ENCODE data around the gene RFTN1.
A peak's percentile ranks its signal among the peaks of the same experiment; 100 is the strongest.

Gene RFTN1

DNA sequence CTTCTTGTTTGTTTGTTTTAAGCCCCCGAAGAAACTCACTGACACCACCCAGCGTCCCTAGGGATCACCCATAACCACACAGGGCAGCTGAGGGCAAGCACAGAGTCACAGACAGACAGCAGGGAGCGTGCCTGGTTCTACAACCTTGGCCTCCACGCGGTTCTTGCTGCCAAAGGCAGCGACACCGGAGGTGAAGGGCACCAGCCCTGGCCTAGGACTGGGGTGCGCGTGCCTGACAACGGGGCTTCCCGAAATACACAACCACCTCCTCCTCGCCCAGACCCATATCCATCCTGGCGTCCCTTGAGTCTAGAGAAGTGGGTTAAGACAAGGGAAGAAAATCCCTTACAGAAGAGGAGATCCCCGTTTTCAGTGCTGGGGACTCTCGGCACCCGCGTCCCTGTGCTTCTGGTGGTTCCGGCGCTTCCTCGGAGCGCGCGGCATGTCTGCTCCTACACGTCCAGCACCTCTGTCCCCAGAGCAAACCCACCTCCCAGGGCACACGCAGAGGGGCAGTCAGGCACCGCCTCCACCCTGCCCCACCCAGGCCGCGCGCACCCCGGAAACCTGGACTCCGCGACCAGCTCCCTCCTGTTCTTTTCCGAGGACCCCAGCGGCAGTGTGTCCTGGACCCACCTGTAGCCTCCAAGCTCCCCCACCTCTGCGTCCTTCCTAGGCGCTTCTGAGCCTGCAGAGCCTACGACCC, 911 bp downstream of the RFTN1 start:
- intact Hi-C loops (cut with DNase I; ENCODE audit: low total_unique reads) = loop anchor here (10.0 kb wide), 1 partner anchor 108 kb away; no protein-coding TSS in a partner anchor
- Histone ChIP-seq H3K27ac (peak overlapping the region; percentile 57 to 79), H3K4me3 (peak overlapping the region; percentile 85 to 91), H3K9me3 (no peaks in the 10 kb centered on the region), H3K27me3 (no peaks in the 10 kb centered on the region), H3K36me3 (no peaks in the 10 kb centered on the region), H3K4me1 (peaks cover 0 to 61% (median 21%) of the 10 kb centered on the region in 4 donors)
- DNase-seq = peak; percentile 43 to 77
- TF ChIP-seq, protein P1, sequence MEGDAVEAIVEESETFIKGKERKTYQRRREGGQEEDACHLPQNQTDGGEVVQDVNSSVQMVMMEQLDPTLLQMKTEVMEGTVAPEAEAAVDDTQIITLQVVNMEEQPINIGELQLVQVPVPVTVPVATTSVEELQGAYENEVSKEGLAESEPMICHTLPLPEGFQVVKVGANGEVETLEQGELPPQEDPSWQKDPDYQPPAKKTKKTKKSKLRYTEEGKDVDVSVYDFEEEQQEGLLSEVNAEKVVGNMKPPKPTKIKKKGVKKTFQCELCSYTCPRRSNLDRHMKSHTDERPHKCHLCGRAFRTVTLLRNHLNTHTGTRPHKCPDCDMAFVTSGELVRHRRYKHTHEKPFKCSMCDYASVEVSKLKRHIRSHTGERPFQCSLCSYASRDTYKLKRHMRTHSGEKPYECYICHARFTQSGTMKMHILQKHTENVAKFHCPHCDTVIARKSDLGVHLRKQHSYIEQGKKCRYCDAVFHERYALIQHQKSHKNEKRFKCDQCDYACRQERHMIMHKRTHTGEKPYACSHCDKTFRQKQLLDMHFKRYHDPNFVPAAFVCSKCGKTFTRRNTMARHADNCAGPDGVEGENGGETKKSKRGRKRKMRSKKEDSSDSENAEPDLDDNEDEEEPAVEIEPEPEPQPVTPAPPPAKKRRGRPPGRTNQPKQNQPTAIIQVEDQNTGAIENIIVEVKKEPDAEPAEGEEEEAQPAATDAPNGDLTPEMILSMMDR (IDR thresholded peaks at IDR 0.05) = no peak

DNA sequence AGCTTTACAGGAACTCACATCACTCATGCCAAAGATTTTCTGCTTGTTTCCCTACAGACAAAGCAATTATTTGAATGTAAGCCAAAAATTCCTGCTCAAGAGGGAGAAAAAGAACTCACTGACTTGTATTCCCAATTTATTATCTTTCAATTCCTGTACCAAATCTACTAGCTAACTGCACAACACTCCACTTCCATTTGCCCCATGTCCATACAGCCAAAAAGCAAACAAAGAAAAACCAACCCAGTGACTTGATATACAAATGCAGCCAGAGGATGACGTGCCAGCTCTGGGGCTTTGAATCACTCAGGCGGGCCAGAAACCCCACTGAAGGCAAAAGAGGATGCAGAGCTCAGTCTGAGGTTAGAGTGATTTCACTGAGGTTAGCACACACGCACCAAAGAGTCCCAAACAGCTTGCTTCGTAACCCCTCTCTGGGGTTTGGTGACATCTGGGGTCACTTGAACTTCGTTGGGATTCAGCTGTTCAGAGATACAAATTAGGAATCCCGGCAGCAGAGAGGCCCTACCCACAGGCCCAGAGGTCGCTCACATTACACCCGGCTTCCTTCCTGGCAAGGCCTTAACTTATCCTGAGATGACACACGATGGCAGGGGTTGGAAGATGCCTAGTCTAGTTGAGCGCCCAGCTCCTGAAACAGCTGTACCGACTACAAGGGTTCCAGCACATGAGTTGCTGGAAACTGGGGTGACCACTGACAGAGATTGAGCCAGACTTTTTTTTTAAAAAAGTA, 1.6 kb downstream of the RFTN1 start:
- Histone ChIP-seq H3K27me3 (no peaks in the 10 kb centered on the region), H3K9me3 (no peaks in the 10 kb centered on the region), H3K4me1 (peaks cover 0 to 58% (median 21%) of the 10 kb centered on the region in 4 donors), H3K4me3 (peak overlapping the region; percentile 85 to 91), H3K36me3 (no peaks in the 10 kb centered on the region), H3K27ac (peak overlapping the region; percentile 57 to 79)
- intact Hi-C loops (cut with DNase I; ENCODE audit: low total_unique reads) = loop anchor here (10.0 kb wide), 1 partner anchor 107 kb away; no protein-coding TSS in a partner anchor
- DNase-seq = peak; percentile 64 to 84
- TF ChIP-seq, protein P1 (IDR thresholded peaks at IDR 0.05) = no peak

DNA sequence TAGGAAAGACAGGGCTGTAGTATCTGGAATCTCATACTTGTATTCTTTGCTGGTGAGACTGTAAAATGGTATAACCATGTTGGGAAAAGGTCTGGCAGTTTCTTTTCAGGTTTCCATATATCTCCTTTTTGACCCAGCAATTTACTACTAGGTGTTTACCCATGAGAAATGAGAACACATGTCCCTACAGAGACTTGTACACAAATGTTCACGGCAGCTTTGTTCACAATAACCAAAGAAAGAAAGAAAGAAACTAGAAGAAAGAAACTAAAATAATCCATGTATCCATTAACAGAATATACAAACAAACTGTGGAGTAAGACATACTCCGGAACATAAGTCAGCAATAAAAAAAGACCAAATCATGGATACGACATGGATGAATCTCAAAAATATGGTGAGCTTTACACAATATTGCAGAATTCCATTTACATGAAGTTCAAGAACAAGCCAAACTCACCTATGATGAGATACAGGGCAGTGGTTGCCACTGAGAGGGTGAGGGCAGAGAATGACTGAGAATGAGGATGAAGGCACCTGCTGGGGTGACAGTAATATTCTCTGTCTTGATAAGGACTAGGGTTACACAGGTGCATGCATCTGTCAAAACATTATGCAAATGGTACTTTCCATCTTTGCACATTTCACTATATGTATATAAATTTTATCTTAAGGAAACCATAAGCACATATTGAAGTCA, 2.7 kb downstream of the RFTN1 start:
- no peak for DNase-seq
- Histone ChIP-seq H3K27ac (peak overlapping the region in 1 of 2 donors; percentile 79), H3K27me3 (no peaks in the 10 kb centered on the region), H3K4me3 (no peak overlapping the region), H3K9me3 (no peaks in the 10 kb centered on the region), H3K36me3 (no peaks in the 10 kb centered on the region), H3K4me1 (peaks cover 0 to 55% (median 21%) of the 10 kb centered on the region in 4 donors)
- TF ChIP-seq, protein P1 (IDR thresholded peaks at IDR 0.05) = no peak
- intact Hi-C loops (cut with DNase I; ENCODE audit: low total_unique reads) = loop anchor here (10.0 kb wide), 1 partner anchor 106 kb away; no protein-coding TSS in a partner anchor

DNA sequence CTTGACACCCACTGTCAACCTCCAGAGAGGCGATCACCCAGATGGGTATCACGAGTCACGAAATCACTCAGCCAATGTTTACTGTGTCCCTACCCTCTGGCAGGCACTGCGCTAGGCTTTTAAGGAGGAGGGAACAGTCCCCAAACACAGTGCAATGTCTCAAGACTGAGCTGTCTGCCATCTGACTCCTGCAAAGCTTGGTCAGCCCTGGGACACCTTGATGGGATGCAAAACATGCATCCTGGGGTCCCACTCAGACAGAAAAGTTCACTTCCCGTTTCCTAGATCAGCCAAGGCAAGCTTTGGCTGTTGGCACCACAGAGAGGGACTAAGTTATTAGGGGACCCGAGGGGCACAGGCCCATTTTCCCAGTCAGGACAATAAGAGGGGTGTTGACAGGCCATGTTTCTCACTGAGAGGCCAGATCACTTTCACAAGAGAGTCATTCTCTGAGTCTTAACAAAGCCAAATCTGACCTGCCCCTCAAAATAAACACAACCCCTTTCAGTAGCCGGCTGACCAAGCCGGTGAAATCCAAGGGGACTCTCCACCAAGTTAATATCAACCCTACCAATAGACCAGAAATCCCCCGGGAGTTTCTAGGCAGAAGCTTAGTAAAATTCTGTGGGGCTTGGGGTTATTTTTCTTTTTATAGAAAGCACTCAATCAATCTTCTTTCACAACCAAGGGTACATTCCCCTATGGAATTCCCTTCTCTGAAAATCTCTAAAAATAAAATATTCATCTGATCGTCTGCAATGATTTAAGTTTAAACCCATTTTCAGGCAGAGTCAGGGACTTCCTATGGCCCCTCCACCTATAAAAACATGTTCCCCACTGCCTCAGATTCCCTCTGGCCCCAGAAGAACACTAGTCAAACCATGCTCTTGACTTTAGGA, 3.5 kb downstream of the RFTN1 start:
- Histone ChIP-seq H3K4me3 (no peak overlapping the region), H3K36me3 (peaks cover 0 to 6% (median 0%) of the 10 kb centered on the region in 3 donors), H3K27ac (peak overlapping the region in 1 of 2 donors; percentile 79), H3K4me1 (peaks cover 0 to 55% (median 21%) of the 10 kb centered on the region in 4 donors), H3K9me3 (no peaks in the 10 kb centered on the region), H3K27me3 (no peaks in the 10 kb centered on the region)
- intact Hi-C loops (cut with DNase I; ENCODE audit: low total_unique reads) = loop anchor here (10.0 kb wide), 1 partner anchor 105 kb away; no protein-coding TSS in a partner anchor
- TF ChIP-seq, protein P1 (IDR thresholded peaks at IDR 0.05) = no peak
- DNase-seq = no peak

Measured in tibial artery (tissue), 4 donors.